HL-60/S4 (cell line): ENCODE data around the gene UNC13D.
"Not testable (repeated sequence)": the region's sequence is repeated elsewhere in the genome, so short reads cannot be mapped to it uniquely, and the experiment has no call there.

Experiments used
- in situ Hi-C: fragments of 300-500 bp; cut with MboI; formaldehyde crosslinking; loops from 2 replicates; pipeline ENCODE4 v1.14.3; 2022; ENCODE audit warnings: low sequenced_read_pairs

UNC13D gene

GRCh38 chr17:75843577-75844529 lies at the start of gene UNC13D:
Gene UNC13D, minus strand, starts transcription at chr17:75844404. Its CDS starts 67 bp downstream, at chr17:75844337.
- in situ Hi-C loops: no loop called here

DNA sequence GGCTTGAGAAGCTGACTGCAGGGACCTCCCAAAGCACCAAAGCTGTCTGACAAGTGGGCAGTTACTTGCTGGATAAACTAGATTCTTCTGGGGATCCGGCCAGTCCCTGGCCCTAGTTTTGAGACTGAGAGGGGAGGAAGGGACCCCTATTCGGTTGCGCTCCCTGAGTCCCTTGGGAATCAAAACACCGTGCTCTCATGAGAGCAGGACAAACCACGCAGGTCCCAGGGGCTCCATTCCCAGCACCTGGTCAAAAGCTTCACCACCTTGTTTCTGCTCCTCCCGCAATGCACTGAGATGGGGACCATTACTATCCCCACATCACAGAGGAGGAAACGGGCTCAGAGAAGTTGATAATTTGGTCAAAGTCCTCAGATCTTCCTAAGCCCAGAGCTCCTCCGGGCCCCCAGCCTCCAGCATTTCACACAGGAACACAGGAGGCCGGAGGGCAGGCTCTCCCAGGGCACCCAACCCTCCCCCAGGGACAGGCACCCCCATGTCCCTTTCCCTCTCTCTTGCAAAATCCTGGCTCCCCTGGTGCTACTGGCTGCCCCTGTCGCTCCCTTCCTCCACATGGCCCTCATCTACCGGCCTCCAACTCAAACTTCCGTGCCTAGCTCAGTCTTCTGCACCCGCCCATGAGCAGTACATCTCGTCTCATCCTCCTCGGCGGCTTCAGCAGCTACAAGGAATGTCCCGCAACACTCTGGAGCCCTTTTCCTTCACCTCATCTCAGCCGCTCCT lies 49.3 kb upstream of the UNC13D start:
- in situ Hi-C loops: no loop called here

- in situ Hi-C loops: no loop called here
Measured at GRCh38 chr17:75892556-75893224, 48.5 kb upstream of the UNC13D start.

GRCh38 chr17:75891605-75892555 lies 47.7 kb upstream of the UNC13D start:
- in situ Hi-C loops: no loop called here

GRCh38 chr17:75891022-75891604 lies 46.9 kb upstream of the UNC13D start:
- in situ Hi-C loops: no loop called here

GRCh38 chr17:75889454-75889853 lies 45.2 kb upstream of the UNC13D start:
- in situ Hi-C loops: no loop called here

- in situ Hi-C loops: no loop called here
Measured at GRCh38 chr17:75888484-75888883, 44.3 kb upstream of the UNC13D start.

DNA sequence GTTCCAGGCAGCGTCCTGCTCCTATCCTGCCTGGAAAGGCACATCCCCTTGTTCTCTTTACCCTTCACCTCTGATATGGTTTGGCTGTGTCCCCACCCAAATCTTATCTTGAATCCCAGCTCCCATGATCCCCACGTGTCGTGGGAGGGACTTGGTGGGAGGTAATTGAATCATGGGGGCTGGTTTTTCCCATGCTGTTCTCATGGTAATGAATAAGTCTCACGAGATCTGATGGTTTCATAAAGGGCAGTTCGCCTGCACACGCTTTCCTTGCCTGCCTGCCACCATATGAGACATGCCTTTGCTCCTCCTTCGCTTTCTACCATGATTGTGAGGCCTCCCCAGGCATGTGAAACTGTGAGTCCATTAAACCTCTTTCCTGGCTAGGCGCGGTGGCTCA lies 41.7 kb upstream of the UNC13D start:
- in situ Hi-C loops: not testable (repeated sequence)

- in situ Hi-C loops: no loop called here
Measured at GRCh38 chr17:75885431-75885830, 41.2 kb upstream of the UNC13D start.

- in situ Hi-C loops: no loop called here
Measured at GRCh38 chr17:75881678-75882454, 37.7 kb upstream of the UNC13D start.

- in situ Hi-C loops: no loop called here
Measured at GRCh38 chr17:75880266-75880665, 36.1 kb upstream of the UNC13D start.

GRCh38 chr17:75878174-75878998 lies 34.2 kb upstream of the UNC13D start, which contains the start of gene TRIM47:
Gene TRIM47, minus strand, starts transcription at chr17:75878581. Its CDS starts 33 bp downstream, at chr17:75878548.
- in situ Hi-C loops: no loop called here

DNA sequence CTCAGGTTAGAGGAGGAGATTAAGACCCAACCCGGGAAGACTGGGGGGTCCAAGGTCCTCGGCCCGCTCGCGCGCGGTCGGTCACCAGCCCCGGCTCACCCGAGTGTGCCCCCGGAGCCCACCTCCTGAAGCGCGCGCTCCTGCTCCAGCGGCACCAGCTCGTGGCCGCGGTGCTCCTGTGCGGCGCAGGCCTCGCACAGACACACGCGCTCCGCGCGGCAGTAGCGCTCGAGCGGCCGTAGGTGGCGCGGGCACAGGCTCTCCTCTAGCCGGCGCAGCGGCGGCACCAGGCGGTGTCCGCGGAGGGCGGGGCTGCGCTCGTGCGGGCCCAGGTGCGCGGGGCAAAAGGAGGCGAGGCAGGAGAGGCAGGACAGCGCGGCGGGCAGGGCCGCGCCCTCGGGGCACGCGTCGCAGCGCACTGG lies 33.6 kb upstream of the UNC13D start:
- in situ Hi-C loops: no loop called here

GRCh38 chr17:75876938-75877751 lies 32.9 kb upstream of the UNC13D start:
- in situ Hi-C loops: no loop called here

DNA sequence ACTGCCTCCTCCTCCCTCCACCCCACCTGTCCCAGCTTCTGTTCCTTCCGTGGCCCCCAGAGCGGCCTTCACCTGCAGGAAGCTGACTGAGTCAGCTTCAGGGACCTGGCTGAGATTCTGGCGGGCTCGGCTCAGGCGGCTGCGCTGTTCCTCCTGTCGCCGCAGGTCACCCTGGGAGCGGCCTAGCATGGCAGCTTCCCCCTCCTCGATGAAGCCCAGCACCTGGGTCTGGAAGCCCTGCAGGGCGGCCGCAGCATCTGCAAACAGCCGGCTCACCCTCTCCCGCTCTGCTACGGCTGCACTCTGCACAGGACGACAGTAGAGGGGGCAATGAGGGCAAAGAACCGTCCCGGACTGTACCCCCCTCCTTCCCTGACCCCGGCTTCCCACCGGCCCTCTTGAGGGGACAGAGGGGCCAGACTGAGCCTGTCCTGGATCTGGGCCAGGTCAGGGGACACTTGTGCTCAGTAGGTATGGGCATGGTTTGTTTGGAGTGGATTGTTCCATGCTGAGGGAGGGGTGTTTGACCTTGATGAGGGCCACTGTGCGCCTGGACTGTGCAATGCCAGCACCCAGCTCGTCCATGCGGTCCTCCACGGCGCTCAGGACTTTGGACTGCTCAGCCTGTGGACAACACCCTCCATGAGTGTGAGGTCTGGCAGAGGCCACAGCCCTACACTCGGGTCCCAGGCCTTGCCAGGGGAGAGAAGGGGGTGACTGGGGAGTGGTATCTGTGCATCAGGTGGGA lies 32.2 kb upstream of the UNC13D start:
- in situ Hi-C loops: no loop called here

- in situ Hi-C loops: no loop called here
Measured at GRCh38 chr17:75875940-75876189, 31.7 kb upstream of the UNC13D start.
